Hepatocyte (in vitro differentiated cells): Measurements from ENCODE around the gene DSC2.

ENCODE experiments used
- EZH2phosphoT487 ChIP-seq: fragments of 200-600 bp; sonication (generic); IDR thresholded peaks from one replicate; pipeline ENCODE4 v1.6.1; 2018; ENCODE audit warnings: antibody characterized with exemption, mild to moderate bottlenecking, low read depth, moderate library complexity; ENCODE audit not compliant: unreplicated experiment, severe bottlenecking
- TF ChIP-seq, protein P1 (sequence below): fragments of 200-600 bp; sonication (generic); IDR thresholded peaks from 2 replicates; pipeline ENCODE4 v1.5.1; 2016; ENCODE audit warnings: antibody characterized with exemption, mild to moderate bottlenecking; ENCODE audit not compliant: poor library complexity

DNA sequence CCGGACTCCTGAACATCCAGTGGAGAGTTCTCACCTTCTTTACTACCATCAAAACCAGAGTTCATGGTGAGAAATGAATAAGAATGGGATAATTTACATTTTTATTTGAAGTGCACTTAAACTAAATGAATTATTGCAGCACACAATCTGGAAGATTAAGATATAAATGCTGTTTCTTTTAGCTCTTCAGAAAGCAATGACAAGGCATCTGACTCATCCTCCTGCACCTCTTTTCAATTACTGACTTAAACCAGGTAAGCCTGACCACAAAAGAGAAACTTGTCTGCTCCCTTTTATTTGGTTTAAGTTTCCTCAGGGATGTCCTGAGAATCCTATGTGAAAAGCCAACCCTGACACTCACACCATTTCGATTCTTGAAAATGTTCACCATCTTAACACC, 720 bp upstream of the DSC2 start:
- TF ChIP-seq, protein P1, sequence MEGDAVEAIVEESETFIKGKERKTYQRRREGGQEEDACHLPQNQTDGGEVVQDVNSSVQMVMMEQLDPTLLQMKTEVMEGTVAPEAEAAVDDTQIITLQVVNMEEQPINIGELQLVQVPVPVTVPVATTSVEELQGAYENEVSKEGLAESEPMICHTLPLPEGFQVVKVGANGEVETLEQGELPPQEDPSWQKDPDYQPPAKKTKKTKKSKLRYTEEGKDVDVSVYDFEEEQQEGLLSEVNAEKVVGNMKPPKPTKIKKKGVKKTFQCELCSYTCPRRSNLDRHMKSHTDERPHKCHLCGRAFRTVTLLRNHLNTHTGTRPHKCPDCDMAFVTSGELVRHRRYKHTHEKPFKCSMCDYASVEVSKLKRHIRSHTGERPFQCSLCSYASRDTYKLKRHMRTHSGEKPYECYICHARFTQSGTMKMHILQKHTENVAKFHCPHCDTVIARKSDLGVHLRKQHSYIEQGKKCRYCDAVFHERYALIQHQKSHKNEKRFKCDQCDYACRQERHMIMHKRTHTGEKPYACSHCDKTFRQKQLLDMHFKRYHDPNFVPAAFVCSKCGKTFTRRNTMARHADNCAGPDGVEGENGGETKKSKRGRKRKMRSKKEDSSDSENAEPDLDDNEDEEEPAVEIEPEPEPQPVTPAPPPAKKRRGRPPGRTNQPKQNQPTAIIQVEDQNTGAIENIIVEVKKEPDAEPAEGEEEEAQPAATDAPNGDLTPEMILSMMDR = no peak
- TF ChIP-seq EZH2phosphoT487 = no peak
